NCI-H187 (cell line): ENCODE data around the gene INSC.

Source experiments
- DNase-seq, 2 experiments: peaks; one replicate each; lab custom pipeline; 2025; lab: John Stamatoyannopoulos, UW

The INSC gene

GRCh38 chr11:15146271-15147003 lies 31.7 kb downstream of the INSC start:
- DNase-seq = no peak

GRCh38 chr11:15148169-15148568 lies 33.4 kb downstream of the INSC start:
- no peak for DNase-seq

GRCh38 chr11:15149050-15149449 lies 34.3 kb downstream of the INSC start:
- DNase-seq = no peak

- no peak for DNase-seq
Measured at GRCh38 chr11:15150507-15150906, 35.8 kb downstream of the INSC start.

- DNase-seq = no peak
Measured at GRCh38 chr11:15153231-15153630, 38.5 kb downstream of the INSC start.

- DNase-seq = no peak
Measured at GRCh38 chr11:15157181-15157580, 42.5 kb downstream of the INSC start.

- DNase-seq = no peak
Measured at GRCh38 chr11:15157606-15158137, 42.9 kb downstream of the INSC start.

GRCh38 chr11:15158351-15159015 lies 43.8 kb downstream of the INSC start:
- DNase-seq = no peak

- no peak for DNase-seq
Measured at GRCh38 chr11:15159085-15159484, 44.4 kb downstream of the INSC start.

GRCh38 chr11:15161790-15162189 lies 47.1 kb downstream of the INSC start:
- no peak for DNase-seq

GRCh38 chr11:15163136-15163535 lies 48.4 kb downstream of the INSC start:
- DNase-seq = no peak

GRCh38 chr11:15166204-15166603 lies 51.5 kb downstream of the INSC start:
- DNase-seq = no peak

- DNase-seq = no peak
Measured at GRCh38 chr11:15169815-15170551, 55.3 kb downstream of the INSC start.

- DNase-seq = no peak
Measured at GRCh38 chr11:15170698-15171097, 56.0 kb downstream of the INSC start.

- no peak for DNase-seq
Measured at GRCh38 chr11:15171956-15172355, 57.2 kb downstream of the INSC start.

- no peak for DNase-seq
Measured at GRCh38 chr11:15175831-15176230, 61.1 kb downstream of the INSC start.

- DNase-seq = no peak
Measured at GRCh38 chr11:15176646-15177163, 62.0 kb downstream of the INSC start.

GRCh38 chr11:15177491-15177890 lies 62.8 kb downstream of the INSC start:
- no peak for DNase-seq

- no peak for DNase-seq
Measured at GRCh38 chr11:15178214-15178613, 63.5 kb downstream of the INSC start.

GRCh38 chr11:15179167-15179566 lies 64.4 kb downstream of the INSC start:
- DNase-seq = no peak

GRCh38 chr11:15180212-15180792 lies 65.6 kb downstream of the INSC start:
- DNase-seq = no peak

- DNase-seq = no peak
Measured at GRCh38 chr11:15182372-15182771, 67.6 kb downstream of the INSC start.
